Neural cell (in vitro differentiated cells): ENCODE results near the gene KRTAP10-7. TPM values are rescaled to one million over a fixed set of nuclear protein-coding genes. Genes with fewer than 3 reads are reported as not detected.
"Not testable (repeated sequence)": the region's sequence is repeated elsewhere in the genome, so short reads cannot be mapped to it uniquely, and the experiment has no call there.

Experiments used
- H2AFZ ChIP-seq: fragments of 200-600, 300-800 bp; sonication (generic), shearing (Covaris generic); 2 replicates; pipeline ENCODE4 v1.6.0; 2014; ENCODE audit warnings: low read depth, mild to moderate bottlenecking, antibody characterized with exemption, low read length, moderate library complexity
- H3F3A ChIP-seq: fragments of 200-600 bp; shearing (Covaris generic); 2 replicates; pipeline ENCODE4 v1.6.1; 2016; ENCODE audit warnings: mild to moderate bottlenecking, moderate library complexity, mixed read lengths, antibody characterized with exemption, low read length; ENCODE audit not compliant: insufficient read depth, poor library complexity, severe bottlenecking
- H3K27ac ChIP-seq: fragments of 200-600, 300-800 bp; sonication (generic), shearing (Covaris generic); 2 replicates; pipeline ENCODE4 v1.5.1; 2014; ENCODE audit warnings: mild to moderate bottlenecking, low read length, moderate library complexity
- H3K27me3 ChIP-seq: fragments of 300-800, 200-600 bp; sonication (generic), shearing (Covaris generic); 2 replicates; pipeline ENCODE4 v1.6.0; 2014; ENCODE audit warnings: mild to moderate bottlenecking, low read depth, low read length, moderate library complexity; ENCODE audit not compliant: insufficient read depth
- H3K36me3 ChIP-seq: fragments of 300-800, 200-600 bp; sonication (generic), shearing (Covaris generic); 2 replicates; pipeline ENCODE4 v1.5.1; 2014; ENCODE audit warnings: mild to moderate bottlenecking, antibody characterized with exemption, low read length, moderate library complexity; ENCODE audit not compliant: insufficient read depth
- H3K4me2 ChIP-seq: fragments of 300-800, 200-600 bp; sonication (generic), shearing (Covaris generic); 2 replicates; pipeline ENCODE4 v1.6.0; 2014; ENCODE audit warnings: mild to moderate bottlenecking, low read length
- H3K4me3 ChIP-seq: fragments of 300-800, 200-600 bp; sonication (generic), shearing (Covaris generic); 2 replicates; pipeline ENCODE4 v1.5.1; 2014; ENCODE audit warnings: mild to moderate bottlenecking, low read length, moderate library complexity
- H3K79me2 ChIP-seq: fragments of 200-600 bp; shearing (Covaris generic); replicated peaks from 2 replicates; pipeline ENCODE4 v1.6.0; 2014; ENCODE audit warnings: mild to moderate bottlenecking, low read length, moderate library complexity; ENCODE audit not compliant: insufficient read depth
- H3K9ac ChIP-seq: fragments of 300-800, 200-600 bp; sonication (generic), shearing (Covaris generic); 2 replicates; pipeline ENCODE4 v1.6.1; 2016; ENCODE audit warnings: mild to moderate bottlenecking, low read length, mixed read lengths
- H3K9me2 ChIP-seq: fragments of 200-600 bp; shearing (Covaris generic); 2 replicates; pipeline ENCODE4 v1.6.1; 2016; ENCODE audit warnings: mild to moderate bottlenecking, low read length, mixed read lengths; ENCODE audit not compliant: insufficient read depth
- H3K9me3 ChIP-seq: fragments of 200-600, 300-800 bp; sonication (generic), shearing (Covaris generic); 2 replicates; pipeline ENCODE4 v1.6.1; 2016; ENCODE audit warnings: mild to moderate bottlenecking, mixed run types, low read length, moderate library complexity, mixed read lengths
- H4K20me1 ChIP-seq: fragments of 200-600 bp; shearing (Covaris generic); 2 replicates; pipeline ENCODE4 v1.6.1; 2016; ENCODE audit warnings: mild to moderate bottlenecking, mixed run types; ENCODE audit not compliant: insufficient read depth
- EP300 ChIP-seq: fragments of 450-650 bp; conservative IDR thresholded peaks from 2 replicates; pipeline ENCODE4 v1.6.1; 2014; ENCODE audit warnings: antibody characterized with exemption, mild to moderate bottlenecking, moderate library complexity; ENCODE audit not compliant: poor library complexity, severe bottlenecking
- EZH2 ChIP-seq: fragments of 200-600, 300-800 bp; shearing (Covaris generic), sonication (generic); IDR thresholded peaks from 2 replicates; pipeline ENCODE4 v1.6.1; 2014; ENCODE audit warnings: antibody characterized with exemption, low read length, borderline replicate concordance, mild to moderate bottlenecking; ENCODE audit not compliant: insufficient read depth, poor library complexity, severe bottlenecking
- MXI1 ChIP-seq: fragments of 450-650 bp; conservative IDR thresholded peaks from 2 replicates; pipeline ENCODE4 v1.6.1; 2014; ENCODE audit warnings: antibody characterized with exemption, mild to moderate bottlenecking; ENCODE audit not compliant: poor library complexity, severe bottlenecking
- POLR2AphosphoS5 ChIP-seq: IDR thresholded peaks from 2 replicates; pipeline ENCODE4 v1.6.1; 2012
- RAD21 ChIP-seq: fragments of 450-650 bp; conservative IDR thresholded peaks from 2 replicates; pipeline ENCODE4 v1.6.1; 2014; ENCODE audit warnings: antibody characterized with exemption, mild to moderate bottlenecking, moderate library complexity
- REST ChIP-seq: IDR thresholded peaks from 2 replicates; pipeline ENCODE4 v1.6.1; 2012; ENCODE audit warnings: borderline replicate concordance
- SMC3 ChIP-seq: fragments of 450-650 bp; conservative IDR thresholded peaks from 2 replicates; pipeline ENCODE4 v1.6.1; 2014; ENCODE audit warnings: antibody characterized with exemption, mild to moderate bottlenecking, moderate library complexity; ENCODE audit not compliant: poor library complexity
- TAF1 ChIP-seq: IDR thresholded peaks from 2 replicates; pipeline ENCODE4 v1.6.1; 2012; ENCODE audit warnings: low read depth
- polyA plus RNA-seq: library from polyadenylated mRNA; depleted of rRNA; stranded (reverse); fragments of >200 nt; gene quantifications from 2 replicates; pipeline ENCODE4 v1.2.3, GENCODE V29; 2014
- TF ChIP-seq, protein P1 (sequence below): fragments of 450-650 bp; IDR thresholded peaks from 2 replicates; pipeline ENCODE4 v1.5.1; 2014; ENCODE audit warnings: antibody characterized with exemption, mild to moderate bottlenecking, moderate library complexity; ENCODE audit not compliant: poor library complexity, severe bottlenecking

Gene KRTAP10-7
- polyA plus RNA-seq, 1 donor from 2014 or later, result not detected

DNA sequence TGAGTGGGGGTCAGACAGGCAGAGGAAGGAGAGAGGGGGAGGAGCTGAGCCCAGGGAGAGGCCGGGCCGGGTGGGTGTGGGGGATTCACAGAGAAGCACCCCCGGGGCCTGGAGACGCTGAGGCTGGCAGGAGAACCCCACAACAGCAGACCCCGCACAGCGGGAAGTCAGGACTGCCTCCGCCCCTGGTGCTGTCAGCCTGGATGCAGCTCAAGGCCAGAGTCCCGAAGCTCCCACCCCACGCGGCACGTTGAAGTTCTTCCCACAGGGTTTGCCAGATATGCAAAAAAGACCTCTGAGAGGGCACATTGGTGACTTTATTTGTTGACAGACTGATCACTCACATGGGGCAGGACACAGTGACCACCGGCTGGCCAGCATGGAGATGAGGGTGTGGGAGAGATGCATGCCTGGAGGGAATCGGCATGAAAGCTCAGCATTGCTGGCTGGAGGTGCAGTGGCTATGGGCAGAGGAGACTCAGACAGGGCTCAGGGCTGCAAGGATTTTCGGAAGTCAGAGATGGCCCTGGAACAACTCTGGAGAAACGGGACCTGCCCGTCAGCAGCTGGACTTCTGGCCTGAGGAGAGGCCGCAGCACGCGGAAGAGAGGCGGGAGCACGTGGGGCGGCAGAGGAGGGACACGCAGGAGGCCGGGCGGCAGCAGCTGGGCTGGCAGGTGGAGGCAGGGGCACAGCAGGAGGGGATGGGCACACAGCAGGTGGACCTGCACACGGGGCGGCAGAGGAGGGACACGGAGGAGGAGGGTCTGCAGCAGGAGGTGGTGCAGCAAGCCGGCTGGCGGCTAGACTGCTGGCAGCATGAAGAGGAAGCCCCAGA lies 42.7 kb upstream of the KRTAP10-7 start:
- no peaks in the 10 kb centered on the region for H3F3A ChIP-seq
- H4K20me1 ChIP-seq, result no peaks in the 10 kb centered on the region
- TF ChIP-seq POLR2AphosphoS5, result no peak
- TF ChIP-seq REST, result no peak
- TF ChIP-seq MXI1, result no peak
- TF ChIP-seq TAF1, result no peak
- no peak for TF ChIP-seq EP300
- TF ChIP-seq SMC3, result no peak
- TF ChIP-seq EZH2, result no peak
- TF ChIP-seq RAD21, result no peak
- TF ChIP-seq, protein P1, sequence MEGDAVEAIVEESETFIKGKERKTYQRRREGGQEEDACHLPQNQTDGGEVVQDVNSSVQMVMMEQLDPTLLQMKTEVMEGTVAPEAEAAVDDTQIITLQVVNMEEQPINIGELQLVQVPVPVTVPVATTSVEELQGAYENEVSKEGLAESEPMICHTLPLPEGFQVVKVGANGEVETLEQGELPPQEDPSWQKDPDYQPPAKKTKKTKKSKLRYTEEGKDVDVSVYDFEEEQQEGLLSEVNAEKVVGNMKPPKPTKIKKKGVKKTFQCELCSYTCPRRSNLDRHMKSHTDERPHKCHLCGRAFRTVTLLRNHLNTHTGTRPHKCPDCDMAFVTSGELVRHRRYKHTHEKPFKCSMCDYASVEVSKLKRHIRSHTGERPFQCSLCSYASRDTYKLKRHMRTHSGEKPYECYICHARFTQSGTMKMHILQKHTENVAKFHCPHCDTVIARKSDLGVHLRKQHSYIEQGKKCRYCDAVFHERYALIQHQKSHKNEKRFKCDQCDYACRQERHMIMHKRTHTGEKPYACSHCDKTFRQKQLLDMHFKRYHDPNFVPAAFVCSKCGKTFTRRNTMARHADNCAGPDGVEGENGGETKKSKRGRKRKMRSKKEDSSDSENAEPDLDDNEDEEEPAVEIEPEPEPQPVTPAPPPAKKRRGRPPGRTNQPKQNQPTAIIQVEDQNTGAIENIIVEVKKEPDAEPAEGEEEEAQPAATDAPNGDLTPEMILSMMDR, result no peak
- H3K36me3 ChIP-seq, result no peaks in the 10 kb centered on the region
- H2AFZ ChIP-seq, result no peak overlapping the region
- no peaks in the 10 kb centered on the region for H3K79me2 ChIP-seq
- no peaks in the 10 kb centered on the region for H3K27me3 ChIP-seq
- no peaks in the 10 kb centered on the region for H3K9me2 ChIP-seq
- no peak overlapping the region for H3K4me3 ChIP-seq
- H3K9ac ChIP-seq, result no peak overlapping the region
- no peaks in the 10 kb centered on the region for H3K9me3 ChIP-seq
- H3K4me2 ChIP-seq, result no peak overlapping the region
- H3K27ac ChIP-seq, result no peak overlapping the region

DNA sequence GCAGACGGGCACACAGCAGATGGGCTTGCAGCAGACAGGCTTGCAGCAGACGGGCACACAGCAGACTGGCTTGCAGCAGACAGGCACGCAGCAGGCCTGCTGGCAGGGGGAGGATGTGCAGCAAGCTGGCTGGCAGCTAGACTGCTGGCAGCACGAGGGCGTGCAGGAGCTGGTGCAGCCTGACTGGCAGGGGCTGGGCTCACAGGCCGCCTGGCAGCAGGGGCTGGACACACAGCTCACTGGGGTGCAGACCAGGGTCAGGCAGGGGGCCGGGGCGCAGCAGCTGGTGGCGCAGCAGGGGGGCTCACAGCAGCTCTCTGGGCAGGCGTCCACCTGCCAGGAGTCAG lies 42.1 kb upstream of the KRTAP10-7 start:
- not testable (repeated sequence) for H3K79me2 ChIP-seq, H3K9ac ChIP-seq, H3F3A ChIP-seq, H4K20me1 ChIP-seq, H3K36me3 ChIP-seq, H3K9me2 ChIP-seq, H3K9me3 ChIP-seq, H3K4me3 ChIP-seq, H3K27ac ChIP-seq, H3K4me2 ChIP-seq, H2AFZ ChIP-seq, H3K27me3 ChIP-seq

GRCh38 chr21:44558695-44559094 lies 41.7 kb upstream of the KRTAP10-7 start, which contains the start of gene KRTAP10-3:
Gene KRTAP10-3 (minus strand): TSS chr21:44558795. CDS start chr21:44558715, 80 bp downstream.
- H3K79me2 ChIP-seq, result no peaks in the 10 kb centered on the region
- TF ChIP-seq TAF1, result no peak
- no peak for TF ChIP-seq REST
- TF ChIP-seq MXI1, result no peak
- TF ChIP-seq SMC3, result no peak
- TF ChIP-seq EP300, result no peak
- TF ChIP-seq EZH2, result no peak
- TF ChIP-seq, protein P1, result no peak
- no peak for TF ChIP-seq RAD21
- TF ChIP-seq POLR2AphosphoS5, result no peak
- no peaks in the 10 kb centered on the region for H4K20me1 ChIP-seq
- no peaks in the 10 kb centered on the region for H3K27me3 ChIP-seq
- H3K9ac ChIP-seq, result no peak within 1 kb of the TSS
- H3K9me2 ChIP-seq, result no peaks in the 10 kb centered on the region
- H3K27ac ChIP-seq, result no peak within 1 kb of the TSS
- H3F3A ChIP-seq, result no peaks in the 10 kb centered on the region
- no peak within 1 kb of the TSS for H3K4me3 ChIP-seq
- no peaks in the 10 kb centered on the region for H3K36me3 ChIP-seq
- no peaks in the 10 kb centered on the region for H3K9me3 ChIP-seq
- no peak within 1 kb of the TSS for H2AFZ ChIP-seq
- H3K4me2 ChIP-seq, result no peak within 1 kb of the TSS
